Gastroesophageal sphincter (tissue), 4 donors: ENCODE measurements around the gene TLCD3B. TPM values are rescaled to one million over a fixed set of nuclear protein-coding genes. Genes with fewer than 3 reads are reported as not detected.

Experiments
- ATAC-seq: fragments of 150-250 bp; one replicate; pipeline ENCODE4 v1.9.1; 2016; ENCODE audit warnings: mild to moderate bottlenecking, moderate library complexity
- H3K27ac ChIP-seq, 4 donors: fragments of 200-600 bp; sonication (generic) in 3 of 4; 1 replicate in 3 of 4; 2 replicates in 1 of 4; pipeline ENCODE4 v1.5.1; 2016 to 2019
- H3K27me3 ChIP-seq: fragments of 200-600 bp; sonication (generic); one replicate; pipeline ENCODE4 v1.5.1; 2019
- H3K36me3 ChIP-seq, 2 donors: fragments of 200-600 bp; sonication (generic); one replicate each; pipeline ENCODE4 v1.5.1; 2019; ENCODE audit warnings: control low read depth in 1 of 2
- H3K4me1 ChIP-seq, 3 donors: fragments of 200-600 bp; sonication (generic); 1 replicate in 2 of 3; 2 replicates in 1 of 3; pipeline ENCODE4 v1.5.1; 2016 to 2019; ENCODE audit warnings: control low read depth in 2 of 3
- H3K4me3 ChIP-seq, 2 donors: fragments of 200-600 bp; sonication (generic); one replicate each; pipeline ENCODE4 v1.5.1; 2019; ENCODE audit warnings: mild to moderate bottlenecking in 1 of 2, moderate library complexity in 1 of 2
- H3K9me3 ChIP-seq, 3 donors: fragments of 200-600 bp; sonication (generic); one replicate each; pipeline ENCODE4 v1.5.1; 2017 to 2019; ENCODE audit warnings: control low read depth in 2 of 3
- CTCF ChIP-seq, 4 experiments: fragments of 200-600 bp in 2 of 4; fragments of 450-650 bp in 2 of 4; sonication (generic) in 1 of 4; IDR thresholded peaks; one replicate each; pipeline ENCODE4 v1.5.1; 2017 to 2019; ENCODE audit warnings: antibody characterized with exemption in 4 of 4, mild to moderate bottlenecking in 2 of 4, moderate library complexity in 2 of 4
- EP300 ChIP-seq: sonication (generic); formaldehyde crosslinking; IDR thresholded peaks from one replicate; pipeline ENCODE4 v1.6.1; 2017; ENCODE audit warnings: antibody characterized with exemption, mild to moderate bottlenecking
- POLR2A ChIP-seq, 2 donors: fragments of 450-650 bp; IDR thresholded peaks; one replicate each; pipeline ENCODE4 v1.6.1; 2017; ENCODE audit warnings: antibody characterized with exemption in 2 of 2, mild to moderate bottlenecking in 2 of 2, moderate library complexity in 1 of 2
- POLR2AphosphoS5 ChIP-seq: sonication (generic); formaldehyde crosslinking; IDR thresholded peaks from one replicate; pipeline ENCODE4 v1.6.1; 2017; ENCODE audit warnings: antibody characterized with exemption
- WGBS, 2 donors: methylation state at CpG; one replicate each; pipeline ENCODE4 v1.1.5; 2018; ENCODE audit warnings: low coverage in 1 of 2; 5-methylcytosine and 5-hydroxymethylcytosine counted together
- total RNA-seq, 4 donors: library from RNA; depleted of rRNA; stranded (reverse); fragments of >200 nt; gene quantifications; one replicate each; pipeline ENCODE4 v1.1.0, GENCODE V29; 2016

TLCD3B gene
- total RNA-seq, 4 donors from 2014 or later: not detected

- peaks cover 98% of the 10 kb centered on the region for H3K27me3 ChIP-seq
- no peak for ATAC-seq
- H3K27ac ChIP-seq: no peak overlapping the region
- H3K36me3 ChIP-seq: no peaks in the 10 kb centered on the region
- no peak overlapping the region for H3K4me3 ChIP-seq
- H3K4me1 ChIP-seq: peaks cover 0 to 17% (median 6%) of the 10 kb centered on the region in 3 donors
- H3K9me3 ChIP-seq: no peaks in the 10 kb centered on the region
- TF ChIP-seq EP300 (no peak), CTCF (IDR thresholded peaks at IDR 0.05) (no peak), POLR2AphosphoS5 (no peak), POLR2A (IDR thresholded peaks at IDR 0.05) (no peak)
- no CpG with 5 or more reads among the region's 11 CpGs for WGBS, 2 donors
These were observed 427 bp upstream of the TLCD3B start for GRCh38 chr16:30031477-30031918.

- no peak overlapping the region for H3K4me3 ChIP-seq
- H3K27me3 ChIP-seq: peaks cover 99% of the 10 kb centered on the region
- no peak for ATAC-seq
- 40 to 43% methylated on average over 1 to 4 of the region's 23 CpGs for WGBS, 2 donors
- H3K27ac ChIP-seq: no peak overlapping the region
- H3K4me1 ChIP-seq: peaks cover 0 to 17% (median 6%) of the 10 kb centered on the region in 3 donors
- no peaks in the 10 kb centered on the region for H3K9me3 ChIP-seq
- H3K36me3 ChIP-seq: no peaks in the 10 kb centered on the region
- TF ChIP-seq CTCF (IDR thresholded peaks at IDR 0.05): no peak
- TF ChIP-seq POLR2A (IDR thresholded peaks at IDR 0.05): no peak
- TF ChIP-seq EP300: no peak
- no peak for TF ChIP-seq POLR2AphosphoS5
These were observed 923 bp downstream of the TLCD3B start for GRCh38 chr16:30030011-30030685.

GRCh38 chr16:30028438-30029076 is 2.5 kb downstream of the TLCD3B start:
- Histone ChIP-seq H3K36me3 (no peaks in the 10 kb centered on the region), H3K27me3 (peaks cover 95% of the 10 kb centered on the region), H3K27ac (no peak overlapping the region), H3K4me1 (peaks cover 0 to 17% (median 6%) of the 10 kb centered on the region in 3 donors), H3K4me3 (no peak overlapping the region), H3K9me3 (no peaks in the 10 kb centered on the region)
- no peak for ATAC-seq
- no peak for TF ChIP-seq EP300
- no peak for TF ChIP-seq CTCF (IDR thresholded peaks at IDR 0.05)
- no peak for TF ChIP-seq POLR2AphosphoS5
- TF ChIP-seq POLR2A (IDR thresholded peaks at IDR 0.05): no peak
- WGBS, 2 donors: 7 to 32% methylated on average over 4 to 10 of the region's 18 CpGs

DNA sequence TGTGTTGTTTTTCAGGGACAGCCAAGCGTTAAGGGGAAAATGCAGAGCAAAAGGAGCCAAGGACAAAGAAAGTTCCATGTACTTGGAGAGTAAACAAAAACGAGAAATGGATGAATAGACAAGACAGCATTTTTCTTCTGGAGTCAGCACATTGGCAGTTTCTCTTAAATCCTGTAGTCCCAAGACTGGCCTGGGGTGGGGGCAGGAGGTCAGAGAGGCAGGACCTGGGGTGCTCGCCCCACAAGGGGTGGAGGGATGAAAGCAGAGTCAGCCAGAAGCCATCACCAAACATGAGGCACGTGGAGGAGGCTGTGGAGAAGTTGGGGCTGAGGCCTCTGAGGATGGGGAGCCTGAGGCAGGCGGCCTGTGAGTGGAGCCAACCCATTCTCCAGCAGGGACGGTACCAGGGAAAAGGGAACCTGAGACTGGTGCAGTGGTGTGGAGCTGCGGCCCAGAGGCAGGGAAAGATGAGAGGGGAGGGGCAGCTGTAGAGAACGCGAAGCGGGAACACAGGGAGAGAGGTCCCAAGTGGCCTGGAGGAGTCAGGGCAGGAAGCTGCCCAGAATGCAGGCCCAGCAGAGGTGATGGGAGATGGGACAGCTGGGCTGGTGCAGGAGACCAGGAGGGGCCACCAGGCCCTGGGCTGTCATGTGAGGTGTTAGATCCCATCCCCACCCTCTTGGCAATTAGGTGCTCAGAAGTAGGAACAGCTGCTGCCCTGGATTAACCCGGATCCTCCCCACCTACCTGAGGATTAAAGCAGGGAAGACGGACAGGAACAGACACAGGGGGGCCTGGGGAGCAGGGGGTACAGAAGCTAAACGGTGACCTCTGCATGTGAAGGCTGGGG is 3.3 kb downstream of the TLCD3B start:
- 15 to 41% methylated on average over 8 to 12 of the region's 13 CpGs for WGBS, 2 donors
- Histone ChIP-seq H3K36me3 (no peaks in the 10 kb centered on the region), H3K4me3 (no peak overlapping the region), H3K27me3 (peaks cover 87% of the 10 kb centered on the region), H3K27ac (no peak overlapping the region), H3K4me1 (peaks cover 0 to 17% (median 6%) of the 10 kb centered on the region in 3 donors), H3K9me3 (no peaks in the 10 kb centered on the region)
- TF ChIP-seq EP300 (no peak), CTCF (IDR thresholded peaks at IDR 0.05) (no peak), POLR2A (IDR thresholded peaks at IDR 0.05) (no peak), POLR2AphosphoS5 (no peak)
- no peak for ATAC-seq
